A673 (cell line): ENCODE measurements around the gene CIROP. TPM values are rescaled to one million over a fixed set of nuclear protein-coding genes. Genes with fewer than 3 reads are reported as not detected.

Experiments used
- BruUV-seq: library from RNA; stranded (reverse); fragments of 400-500 nt; replicated peaks from 2 replicates; lab custom pipeline; 2021; lab: Mats Ljungman, UMichigan
- CTCF ChIA-PET: fragments of 300-600 bp; sonication (Branson Sonifier 250); formaldehyde crosslinking; loops from one replicate; lab custom pipeline; 2022; ENCODE audit warnings: antibody characterized with exemption; lab: Charles Lee
- POLR2A ChIA-PET: fragments of 300-600 bp; sonication (Branson Sonifier 250); formaldehyde crosslinking; loops from one replicate; lab custom pipeline; 2022; ENCODE audit warnings: antibody characterized with exemption; ENCODE audit not compliant: low non-redundant PET; lab: Charles Lee
- DNase-seq: peaks from one replicate; pipeline ENCODE4 v3.0.0-alpha.2; 2015; ENCODE audit warnings: low spot score
- H3K27ac ChIP-seq: fragments of 200-600 bp; sonication (generic); 2 replicates; pipeline ENCODE4 v1.5.1; 2016; ENCODE audit warnings: mixed run types, low read depth, mild to moderate bottlenecking, mixed read lengths, antibody characterized with exemption, low read length; ENCODE audit not compliant: poor library complexity, severe bottlenecking
- H3K27me3 ChIP-seq: fragments of 200-600 bp; sonication (generic); replicated peaks from 2 replicates; pipeline ENCODE4 v1.6.1; 2017; ENCODE audit warnings: mixed run types, low read depth, mild to moderate bottlenecking, mixed read lengths, antibody characterized with exemption, low read length; ENCODE audit not compliant: insufficient read depth, poor library complexity
- H3K36me3 ChIP-seq: fragments of 200-600 bp; sonication (generic); 2 replicates; pipeline ENCODE4 v1.6.1; 2016; ENCODE audit warnings: mixed run types, mild to moderate bottlenecking, mixed read lengths, antibody characterized with exemption, low read length; ENCODE audit not compliant: insufficient read depth, poor library complexity, severe bottlenecking
- H3K4me1 ChIP-seq: fragments of 200-600 bp; sonication (generic); 2 replicates; pipeline ENCODE4 v1.6.1; 2017; ENCODE audit warnings: mixed run types, mild to moderate bottlenecking, mixed read lengths, antibody characterized with exemption, low read length; ENCODE audit not compliant: insufficient read depth, poor library complexity, severe bottlenecking
- H3K4me3 ChIP-seq: fragments of 200-600 bp; sonication (generic); 2 replicates; pipeline ENCODE4 v1.5.1; 2016; ENCODE audit warnings: low read depth, mixed run types, mild to moderate bottlenecking, mixed read lengths, low read length; ENCODE audit not compliant: poor library complexity, severe bottlenecking
- H3K9me3 ChIP-seq: fragments of 200-600 bp; sonication (generic); 2 replicates; pipeline ENCODE4 v1.6.1; 2016; ENCODE audit warnings: mixed run types, low read depth, mild to moderate bottlenecking, mixed read lengths, antibody characterized with exemption, low read length; ENCODE audit not compliant: poor library complexity, severe bottlenecking
- CTCF ChIP-seq: fragments of 300-800, 200-600 bp; sonication (generic); conservative IDR thresholded peaks from 2 replicates; pipeline ENCODE4 v1.5.1; 2017; ENCODE audit warnings: low read depth, mild to moderate bottlenecking, antibody characterized with exemption, low read length, moderate library complexity, mixed read lengths
- EZH2 ChIP-seq: fragments of 200-600 bp; sonication (generic); IDR thresholded peaks from 2 replicates; pipeline ENCODE4 v1.6.1; 2017; ENCODE audit warnings: borderline replicate concordance, low read depth, mild to moderate bottlenecking, mixed read lengths, antibody characterized with exemption, low read length; ENCODE audit not compliant: poor library complexity, severe bottlenecking
- intact Hi-C: fragments of 100-400 bp; cut with micrococcal nuclease; formaldehyde crosslinking; loops from one replicate; pipeline ENCODE4 v1.10.0; 2022; ENCODE audit not compliant: unreplicated experiment
- total RNA-seq: library from RNA; stranded (reverse); gene quantifications from 2 replicates; pipeline ENCODE4 v1.2.3, GENCODE V29; 2021

Gene CIROP
- total RNA-seq, 1 experiment from 2014 or later: not detected

DNA sequence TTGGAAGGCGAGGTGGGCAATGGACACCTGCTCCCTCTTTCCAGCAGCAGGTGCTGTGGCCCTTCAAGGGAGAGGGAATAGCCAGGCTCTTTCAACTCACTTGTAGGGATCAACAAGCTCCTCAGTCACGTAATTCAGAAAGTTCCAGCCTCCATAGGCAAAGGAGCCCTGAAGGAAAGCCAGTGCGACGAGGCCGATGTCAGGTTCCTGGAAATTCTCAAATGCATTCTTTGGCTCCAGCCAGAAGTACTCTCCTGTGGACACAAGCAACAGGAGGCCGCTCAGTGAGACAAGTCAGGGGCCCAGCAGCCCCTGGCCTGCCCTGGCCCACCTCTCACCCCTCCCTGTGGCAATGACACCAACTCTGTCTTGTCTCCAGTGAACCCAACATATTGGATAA is 35.6 kb upstream of the CIROP start:
- DNase-seq: no peak

DNA sequence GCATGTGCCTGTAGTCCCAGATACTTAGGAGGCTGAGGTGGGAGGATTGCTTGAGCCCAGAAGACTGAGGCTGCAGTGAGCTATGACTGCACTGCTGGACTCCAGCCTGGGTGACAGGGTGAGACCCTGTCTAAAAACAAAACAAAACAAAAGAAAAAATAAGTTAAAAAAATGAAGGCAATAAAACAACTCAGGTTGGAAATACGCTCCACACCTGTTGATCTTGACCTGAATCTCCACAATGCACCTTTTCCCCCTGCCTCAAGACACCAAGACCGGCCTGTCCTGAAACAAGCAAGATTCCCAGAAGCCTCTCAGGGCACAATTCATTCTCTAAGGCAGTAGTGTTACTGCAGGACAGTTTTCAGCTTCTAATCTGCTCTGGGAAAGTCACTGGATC is 35.1 kb upstream of the CIROP start:
- TF ChIP-seq EZH2 (no peak), CTCF (no peak)
- DNase-seq: no peak
- ChIA-PET CTCF (no interaction called here), POLR2A (no interaction called here)
- no TSS peak for BruUV-seq
- H3K4me1 ChIP-seq: peaks cover 40% of the 10 kb centered on the region
- H3K9me3 ChIP-seq: no peaks in the 10 kb centered on the region
- no peaks in the 10 kb centered on the region for H3K36me3 ChIP-seq
- no peak overlapping the region for H3K4me3 ChIP-seq
- intact Hi-C loops: no loop called here
- H3K27ac ChIP-seq: no peak overlapping the region
- H3K27me3 ChIP-seq: no peaks in the 10 kb centered on the region

More for the DNA sequence above, 35.6 kb upstream of the CIROP start:
- Histone ChIP-seq H3K36me3 (no peaks in the 10 kb centered on the region), H3K4me1 (peaks cover 40% of the 10 kb centered on the region), H3K9me3 (no peaks in the 10 kb centered on the region), H3K27ac (peak overlapping the region; percentile 79), H3K27me3 (no peaks in the 10 kb centered on the region), H3K4me3 (no peak overlapping the region)
- intact Hi-C loops: no loop called here
- BruUV-seq: no TSS peak
- TF ChIP-seq EZH2: no peak
- no peak for TF ChIP-seq CTCF
- ChIA-PET POLR2A (no interaction called here), CTCF (no interaction called here)

- intact Hi-C loops: no loop called here
- TF ChIP-seq EZH2 (no peak), CTCF (no peak)
- POLR2A ChIA-PET: no interaction called here
Observed at GRCh38 chr14:23137813-23138535, 33.2 kb upstream of the CIROP start.

More at GRCh38 chr14:23137813-23138535, 33.2 kb upstream of the CIROP start:
- CTCF ChIA-PET: interaction anchor here (0.7 kb wide), 1 partner anchor 17 kb away, joined by 3 read pairs; no protein-coding TSS in a partner anchor
- no peak for DNase-seq
- no peaks in the 10 kb centered on the region for H3K9me3 ChIP-seq
- no peak overlapping the region for H3K4me3 ChIP-seq
- peaks cover 22% of the 10 kb centered on the region for H3K4me1 ChIP-seq
- no TSS peak for BruUV-seq
- no peaks in the 10 kb centered on the region for H3K27me3 ChIP-seq
- no peaks in the 10 kb centered on the region for H3K36me3 ChIP-seq
- no peak overlapping the region for H3K27ac ChIP-seq
